Neural cell (in vitro differentiated cells): ENCODE results near the gene CERT1.

Experiments
- EP300 ChIP-seq: fragments of 450-650 bp; conservative IDR thresholded peaks from 2 replicates; pipeline ENCODE4 v1.6.1; 2014; ENCODE audit warnings: antibody characterized with exemption, mild to moderate bottlenecking, moderate library complexity; ENCODE audit not compliant: poor library complexity, severe bottlenecking
- EZH2 ChIP-seq: fragments of 200-600, 300-800 bp; shearing (Covaris generic), sonication (generic); IDR thresholded peaks from 2 replicates; pipeline ENCODE4 v1.6.1; 2014; ENCODE audit warnings: antibody characterized with exemption, low read length, borderline replicate concordance, mild to moderate bottlenecking; ENCODE audit not compliant: insufficient read depth, poor library complexity, severe bottlenecking
- MXI1 ChIP-seq: fragments of 450-650 bp; conservative IDR thresholded peaks from 2 replicates; pipeline ENCODE4 v1.6.1; 2014; ENCODE audit warnings: antibody characterized with exemption, mild to moderate bottlenecking; ENCODE audit not compliant: poor library complexity, severe bottlenecking
- POLR2AphosphoS5 ChIP-seq: IDR thresholded peaks from 2 replicates; pipeline ENCODE4 v1.6.1; 2012
- RAD21 ChIP-seq: fragments of 450-650 bp; conservative IDR thresholded peaks from 2 replicates; pipeline ENCODE4 v1.6.1; 2014; ENCODE audit warnings: antibody characterized with exemption, mild to moderate bottlenecking, moderate library complexity
- SMC3 ChIP-seq: fragments of 450-650 bp; conservative IDR thresholded peaks from 2 replicates; pipeline ENCODE4 v1.6.1; 2014; ENCODE audit warnings: antibody characterized with exemption, mild to moderate bottlenecking, moderate library complexity; ENCODE audit not compliant: poor library complexity
- TAF1 ChIP-seq: IDR thresholded peaks from 2 replicates; pipeline ENCODE4 v1.6.1; 2012; ENCODE audit warnings: low read depth
- TF ChIP-seq, protein P1 (sequence below): fragments of 450-650 bp; IDR thresholded peaks from 2 replicates; pipeline ENCODE4 v1.5.1; 2014; ENCODE audit warnings: antibody characterized with exemption, mild to moderate bottlenecking, moderate library complexity; ENCODE audit not compliant: poor library complexity, severe bottlenecking
- TF ChIP-seq, protein P2 (sequence below): IDR thresholded peaks from 2 replicates; pipeline ENCODE4 v1.6.1; 2012; ENCODE audit warnings: borderline replicate concordance

DNA sequence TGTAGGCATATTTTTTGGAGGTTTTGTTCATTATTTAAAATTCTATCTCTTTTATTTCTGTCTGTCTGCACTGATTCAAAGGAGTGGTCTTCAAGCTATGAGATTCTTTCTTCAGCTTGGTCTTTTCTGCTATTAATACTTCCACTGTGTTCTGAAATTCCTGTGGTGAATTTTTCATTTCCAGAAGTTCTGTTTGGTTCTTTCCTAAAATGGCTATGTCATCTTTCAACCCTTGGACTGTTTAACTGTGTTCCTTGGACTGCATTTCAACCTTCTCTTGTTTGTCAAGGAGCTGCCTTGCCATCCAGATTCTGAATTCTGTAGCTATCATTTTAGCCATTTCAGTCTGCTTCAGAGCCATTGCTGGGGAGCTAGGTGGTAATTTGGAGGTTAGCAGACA is 76.3 kb downstream of the CERT1 start:
- TF ChIP-seq, protein P1, sequence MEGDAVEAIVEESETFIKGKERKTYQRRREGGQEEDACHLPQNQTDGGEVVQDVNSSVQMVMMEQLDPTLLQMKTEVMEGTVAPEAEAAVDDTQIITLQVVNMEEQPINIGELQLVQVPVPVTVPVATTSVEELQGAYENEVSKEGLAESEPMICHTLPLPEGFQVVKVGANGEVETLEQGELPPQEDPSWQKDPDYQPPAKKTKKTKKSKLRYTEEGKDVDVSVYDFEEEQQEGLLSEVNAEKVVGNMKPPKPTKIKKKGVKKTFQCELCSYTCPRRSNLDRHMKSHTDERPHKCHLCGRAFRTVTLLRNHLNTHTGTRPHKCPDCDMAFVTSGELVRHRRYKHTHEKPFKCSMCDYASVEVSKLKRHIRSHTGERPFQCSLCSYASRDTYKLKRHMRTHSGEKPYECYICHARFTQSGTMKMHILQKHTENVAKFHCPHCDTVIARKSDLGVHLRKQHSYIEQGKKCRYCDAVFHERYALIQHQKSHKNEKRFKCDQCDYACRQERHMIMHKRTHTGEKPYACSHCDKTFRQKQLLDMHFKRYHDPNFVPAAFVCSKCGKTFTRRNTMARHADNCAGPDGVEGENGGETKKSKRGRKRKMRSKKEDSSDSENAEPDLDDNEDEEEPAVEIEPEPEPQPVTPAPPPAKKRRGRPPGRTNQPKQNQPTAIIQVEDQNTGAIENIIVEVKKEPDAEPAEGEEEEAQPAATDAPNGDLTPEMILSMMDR, result no peak
- no peak for TF ChIP-seq EZH2
- no peak for TF ChIP-seq EP300
- no peak for TF ChIP-seq MXI1
- TF ChIP-seq, protein P2, sequence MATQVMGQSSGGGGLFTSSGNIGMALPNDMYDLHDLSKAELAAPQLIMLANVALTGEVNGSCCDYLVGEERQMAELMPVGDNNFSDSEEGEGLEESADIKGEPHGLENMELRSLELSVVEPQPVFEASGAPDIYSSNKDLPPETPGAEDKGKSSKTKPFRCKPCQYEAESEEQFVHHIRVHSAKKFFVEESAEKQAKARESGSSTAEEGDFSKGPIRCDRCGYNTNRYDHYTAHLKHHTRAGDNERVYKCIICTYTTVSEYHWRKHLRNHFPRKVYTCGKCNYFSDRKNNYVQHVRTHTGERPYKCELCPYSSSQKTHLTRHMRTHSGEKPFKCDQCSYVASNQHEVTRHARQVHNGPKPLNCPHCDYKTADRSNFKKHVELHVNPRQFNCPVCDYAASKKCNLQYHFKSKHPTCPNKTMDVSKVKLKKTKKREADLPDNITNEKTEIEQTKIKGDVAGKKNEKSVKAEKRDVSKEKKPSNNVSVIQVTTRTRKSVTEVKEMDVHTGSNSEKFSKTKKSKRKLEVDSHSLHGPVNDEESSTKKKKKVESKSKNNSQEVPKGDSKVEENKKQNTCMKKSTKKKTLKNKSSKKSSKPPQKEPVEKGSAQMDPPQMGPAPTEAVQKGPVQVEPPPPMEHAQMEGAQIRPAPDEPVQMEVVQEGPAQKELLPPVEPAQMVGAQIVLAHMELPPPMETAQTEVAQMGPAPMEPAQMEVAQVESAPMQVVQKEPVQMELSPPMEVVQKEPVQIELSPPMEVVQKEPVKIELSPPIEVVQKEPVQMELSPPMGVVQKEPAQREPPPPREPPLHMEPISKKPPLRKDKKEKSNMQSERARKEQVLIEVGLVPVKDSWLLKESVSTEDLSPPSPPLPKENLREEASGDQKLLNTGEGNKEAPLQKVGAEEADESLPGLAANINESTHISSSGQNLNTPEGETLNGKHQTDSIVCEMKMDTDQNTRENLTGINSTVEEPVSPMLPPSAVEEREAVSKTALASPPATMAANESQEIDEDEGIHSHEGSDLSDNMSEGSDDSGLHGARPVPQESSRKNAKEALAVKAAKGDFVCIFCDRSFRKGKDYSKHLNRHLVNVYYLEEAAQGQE, result no peak
- TF ChIP-seq TAF1, result no peak
- no peak for TF ChIP-seq POLR2AphosphoS5
- TF ChIP-seq RAD21, result no peak
- TF ChIP-seq SMC3, result no peak
